ENCODE data around the gene R3HCC1L.
"Not testable (repeated sequence)": the region's sequence is repeated elsewhere in the genome, so short reads cannot be mapped to it uniquely, and the experiment has no call there.

The R3HCC1L gene

DNA sequence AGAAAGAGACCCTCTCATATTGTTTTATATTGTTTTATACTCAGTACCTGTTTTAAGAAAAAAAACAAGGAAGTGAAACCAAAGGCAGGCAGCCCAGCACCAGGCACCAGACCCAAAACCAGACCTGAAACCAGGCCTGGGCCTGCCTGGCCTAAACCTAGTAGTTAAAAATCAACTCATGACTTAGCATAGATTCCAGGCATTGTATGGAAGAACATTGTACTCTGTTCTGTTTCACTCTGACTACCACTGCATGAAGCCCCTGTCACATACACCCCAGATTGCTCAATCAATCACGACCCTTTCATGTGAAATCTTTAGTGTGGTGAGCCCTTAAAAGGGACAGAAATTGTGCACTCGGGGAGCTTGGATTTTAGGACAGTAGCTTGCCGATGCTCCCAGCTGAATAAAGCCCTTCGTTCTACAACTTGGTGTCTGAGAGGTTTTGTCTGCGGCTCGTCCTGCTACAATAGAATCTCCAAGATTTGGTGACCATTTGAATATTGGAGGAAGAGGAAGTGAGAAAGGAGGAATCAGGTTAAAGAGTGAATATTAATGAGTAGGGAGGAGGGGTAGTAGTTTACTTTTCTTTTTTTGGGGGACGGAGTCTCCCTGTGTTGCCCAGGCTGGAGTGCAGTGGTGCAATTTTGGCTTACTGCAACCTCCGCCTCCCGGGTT lies 1.2 kb upstream of the R3HCC1L start:
- not testable (repeated sequence) for DNase-seq

DNA sequence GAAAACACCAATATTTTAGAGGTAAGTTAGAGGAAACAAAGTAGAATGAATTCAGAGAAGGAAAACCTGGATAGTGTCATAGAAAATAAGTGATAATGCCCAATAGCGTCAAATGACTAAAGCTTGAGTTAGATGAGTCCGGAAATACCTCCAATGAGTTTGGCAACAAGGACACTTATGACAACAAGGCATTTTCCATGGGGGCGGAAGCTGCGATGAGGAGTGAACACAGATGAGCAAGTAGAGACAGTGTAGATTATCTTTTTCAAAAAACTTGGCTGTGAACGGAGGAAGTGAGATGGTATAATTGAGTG lies 383 bp upstream of the R3HCC1L start:
- no peak for DNase-seq

DNA sequence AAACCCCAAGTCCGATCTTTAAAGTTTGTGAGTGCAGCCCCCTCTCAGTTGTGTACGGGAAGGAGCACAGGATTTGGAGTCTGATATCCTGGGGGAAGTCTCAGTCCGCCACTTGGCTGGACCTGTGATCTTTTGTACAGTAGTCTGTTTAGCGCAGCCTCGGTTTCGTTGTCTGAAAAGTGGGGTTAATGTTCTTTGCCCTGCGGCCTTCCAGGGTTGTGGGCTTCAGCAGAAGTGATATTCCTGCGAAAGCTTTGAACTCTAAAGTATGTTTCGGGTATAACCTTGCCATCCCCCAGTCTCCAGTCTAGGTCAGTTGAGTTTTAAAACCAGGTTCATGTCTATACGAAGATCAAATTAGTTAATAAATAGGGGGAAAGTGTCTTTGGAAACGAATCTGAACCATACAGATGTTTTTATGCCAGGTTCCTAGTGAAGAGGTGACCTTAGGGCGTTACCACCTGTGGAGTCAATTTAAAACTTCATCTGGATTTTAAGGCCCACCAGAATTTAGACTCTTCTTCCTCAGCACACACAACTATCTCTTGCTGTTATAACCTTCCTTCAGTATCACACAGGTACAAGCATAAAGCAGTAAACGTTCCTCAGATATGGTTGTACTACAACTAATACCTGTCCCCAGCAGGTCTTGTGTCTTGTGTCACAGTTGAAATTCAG lies 904 bp downstream of the R3HCC1L start:
- no peak for DNase-seq

DNA sequence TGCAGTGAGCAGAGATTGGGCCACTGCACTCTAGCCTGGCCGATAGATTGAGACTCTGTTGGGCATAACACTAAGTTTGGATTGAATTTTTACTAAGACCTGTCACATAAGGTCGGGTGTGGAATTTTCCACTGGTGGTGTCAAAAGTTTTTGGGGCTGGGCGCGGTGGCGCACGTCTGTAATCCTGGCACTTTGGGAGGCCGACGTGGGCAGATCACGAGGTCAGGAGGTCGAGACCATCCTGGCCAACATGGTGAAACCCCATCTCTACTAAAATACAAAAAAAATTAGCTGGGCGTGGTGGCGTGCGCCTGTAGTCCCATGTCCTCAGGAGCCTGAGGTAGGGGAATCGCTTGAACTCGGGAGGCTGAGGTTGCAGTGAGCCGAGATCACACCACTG lies 2.3 kb downstream of the R3HCC1L start:
- DNase-seq: not testable (repeated sequence)

DNA sequence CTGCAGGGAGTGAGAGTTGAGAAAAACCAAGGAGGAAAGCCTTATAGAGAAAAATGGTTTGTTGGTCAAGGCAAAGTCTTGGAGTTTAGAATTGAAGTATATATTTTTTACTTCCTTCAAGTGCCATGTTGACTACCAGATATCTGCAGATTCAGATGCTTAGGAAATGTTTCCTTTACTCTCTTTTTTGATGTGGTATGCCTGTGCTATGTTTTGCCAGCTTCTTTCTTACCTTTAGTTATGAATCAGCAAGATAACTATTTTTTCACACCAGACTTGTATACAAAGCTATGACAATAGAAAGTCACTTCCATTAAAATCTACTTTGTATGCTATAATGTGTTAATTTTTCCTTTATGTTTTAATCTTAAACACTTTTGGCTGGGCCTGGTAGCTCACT lies 3.6 kb downstream of the R3HCC1L start:
- DNase-seq: peak; percentile 46

DNA sequence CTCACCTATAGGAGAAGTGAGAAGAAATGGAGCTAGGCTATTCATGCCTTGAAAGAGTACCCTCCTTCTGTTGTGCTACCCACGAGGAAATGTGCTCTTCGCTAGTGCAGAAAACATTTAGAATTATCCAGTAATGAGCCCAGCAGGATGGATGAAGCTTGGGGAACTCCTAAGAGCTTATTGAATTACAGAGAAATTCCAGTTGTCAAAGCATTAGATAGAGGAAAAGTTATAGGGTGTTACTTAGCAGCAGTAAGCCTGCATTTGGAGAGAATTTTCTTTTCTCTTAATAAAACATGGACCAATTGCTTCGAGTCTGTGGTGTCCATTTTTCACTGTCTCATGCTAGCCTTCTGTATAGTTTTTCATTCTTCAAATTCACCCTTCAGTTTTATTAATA lies 5.0 kb downstream of the R3HCC1L start:
- DNase-seq: no peak

DNA sequence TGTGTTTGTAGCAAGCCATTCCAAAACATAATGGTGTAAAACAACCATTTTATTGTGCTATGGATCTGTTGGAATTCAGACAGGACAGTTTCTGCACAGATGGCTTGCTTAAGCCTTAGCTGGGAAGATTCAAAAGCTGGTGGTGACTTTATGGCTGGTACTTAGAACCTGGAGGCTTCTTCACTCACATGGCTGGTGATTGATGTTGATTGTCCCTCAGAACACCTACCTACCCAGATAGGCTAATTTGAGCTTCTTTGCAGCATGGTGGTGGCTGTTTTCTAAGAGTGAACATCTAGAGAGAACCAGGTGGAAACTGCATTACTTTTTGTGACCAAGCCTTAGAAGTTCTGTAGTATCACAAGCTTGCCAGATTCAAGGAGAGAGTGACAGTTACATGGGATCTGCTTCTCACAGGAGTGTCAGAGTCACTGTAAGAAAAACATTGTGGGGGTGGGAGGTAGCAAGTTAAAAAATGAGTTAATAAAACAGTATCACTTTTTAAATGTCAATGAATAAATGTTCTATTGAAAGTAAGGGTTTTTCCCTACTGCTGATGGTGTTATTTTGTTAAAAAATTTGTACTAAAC lies 7.1 kb downstream of the R3HCC1L start:
- no peak for DNase-seq

DNA sequence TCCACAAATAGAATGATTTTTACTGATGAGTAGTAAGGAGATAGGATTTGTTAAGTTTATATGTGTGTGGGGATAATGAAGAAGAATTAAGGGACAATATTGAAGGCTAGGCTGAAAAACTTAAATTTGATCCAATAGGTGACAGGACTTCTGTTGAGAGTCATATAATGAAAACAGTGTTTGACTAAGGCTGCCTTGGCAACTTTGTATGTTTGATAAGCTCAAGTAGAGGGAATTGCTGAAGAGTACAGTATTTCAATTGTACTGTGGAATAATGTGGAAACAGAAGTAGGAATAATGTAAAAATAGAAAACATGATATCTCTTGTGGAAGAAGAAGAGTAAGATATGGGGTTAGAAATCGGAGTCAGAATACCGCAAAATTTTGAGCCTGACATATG lies 10.5 kb downstream of the R3HCC1L start:
- no peak for DNase-seq

DNA sequence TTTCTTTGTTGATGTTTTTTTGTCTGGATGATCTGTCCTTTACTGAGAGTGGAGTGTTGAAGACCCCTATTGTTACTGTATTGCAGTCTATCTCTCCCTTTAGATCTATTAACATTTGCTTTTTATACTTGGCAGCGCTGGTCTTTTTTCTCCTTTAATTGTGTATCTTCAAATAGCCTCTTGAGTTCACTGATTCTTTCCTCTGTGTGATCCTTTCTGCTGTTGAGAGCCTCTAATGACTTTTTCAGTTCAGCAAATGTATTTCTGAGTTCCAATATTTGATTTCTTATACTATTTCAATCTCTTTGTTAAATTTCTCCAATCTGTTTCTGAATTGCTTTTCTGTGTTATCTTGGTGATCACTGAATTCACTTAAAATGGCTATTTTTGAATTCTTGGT lies 15.4 kb downstream of the R3HCC1L start:
- no peak for DNase-seq

DNA sequence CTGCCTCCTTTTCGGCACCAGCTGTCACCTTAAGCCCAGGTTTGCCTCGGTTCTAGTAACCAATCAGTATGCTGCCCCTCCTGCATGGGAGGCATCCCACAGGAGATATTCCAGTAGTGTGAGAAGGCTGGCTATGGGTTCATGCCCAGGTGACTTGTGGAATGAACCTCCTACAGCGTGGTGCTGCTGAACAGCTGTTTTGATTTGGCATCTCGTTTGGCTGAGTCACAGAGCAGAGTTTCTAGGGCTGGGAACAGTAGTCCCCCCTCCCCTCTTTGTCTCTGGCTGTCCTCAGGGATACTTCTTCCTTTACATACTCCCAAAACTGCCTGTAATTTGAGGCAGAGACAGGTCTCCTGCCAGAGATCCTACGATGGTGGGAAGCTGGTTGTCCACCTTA lies 16.1 kb downstream of the R3HCC1L start:
- DNase-seq: no peak

DNA sequence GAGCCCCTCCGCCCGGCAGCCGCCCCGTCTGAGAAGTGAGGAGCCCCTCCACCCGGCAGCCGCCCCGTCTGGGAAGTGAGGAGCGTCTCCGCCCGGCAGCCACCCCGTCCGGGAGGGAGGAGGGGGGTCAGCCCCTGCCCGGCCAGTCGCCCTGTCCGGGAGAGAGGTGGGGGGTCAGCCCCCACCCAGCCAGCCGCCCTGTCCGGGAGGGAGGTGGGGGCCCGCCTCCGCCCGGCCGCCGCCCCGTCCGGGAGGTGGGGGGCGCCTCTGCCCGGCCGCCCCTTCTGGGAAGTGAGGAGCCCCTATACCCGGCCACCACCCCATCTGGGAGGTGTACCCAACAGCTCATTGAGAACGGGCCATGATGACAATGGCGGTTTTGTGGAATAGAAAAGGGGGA lies 18.3 kb downstream of the R3HCC1L start:
- not testable (repeated sequence) for DNase-seq

DNA sequence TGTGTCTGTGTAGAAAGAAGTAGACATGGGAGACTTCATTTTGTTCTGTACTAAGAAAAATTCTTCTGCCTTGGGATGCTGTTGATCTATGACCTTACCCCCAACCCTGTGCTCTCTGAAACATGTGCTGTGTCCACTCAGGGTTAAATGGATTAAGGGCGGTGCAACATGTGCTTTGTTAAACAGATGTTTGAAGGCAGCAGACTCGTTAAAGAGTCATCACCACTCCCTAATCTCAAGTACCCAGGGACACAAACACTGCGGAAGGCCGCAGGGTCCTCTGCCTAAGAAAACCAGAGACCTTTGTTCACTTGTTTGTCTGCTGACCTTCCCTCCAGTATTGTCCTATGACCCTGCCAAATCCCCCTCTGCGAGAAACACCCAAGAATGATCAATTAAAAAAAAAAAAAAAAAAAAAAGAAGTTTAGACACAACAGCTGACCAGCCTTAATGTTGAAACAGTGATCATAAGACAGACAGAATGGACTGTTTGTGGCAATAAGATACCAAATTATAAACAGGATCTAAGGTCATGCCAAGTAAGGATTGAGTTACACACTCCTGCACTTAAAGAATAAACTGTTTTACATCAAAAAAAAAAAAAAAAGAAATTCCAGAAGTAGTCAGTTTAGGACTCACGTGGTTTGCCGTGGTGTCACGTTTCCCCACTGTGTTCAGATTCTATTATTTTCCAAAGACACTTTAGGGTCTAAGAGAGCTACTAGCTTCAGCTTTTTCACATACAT lies 18.9 kb downstream of the R3HCC1L start:
- DNase-seq: not testable (repeated sequence)

DNA sequence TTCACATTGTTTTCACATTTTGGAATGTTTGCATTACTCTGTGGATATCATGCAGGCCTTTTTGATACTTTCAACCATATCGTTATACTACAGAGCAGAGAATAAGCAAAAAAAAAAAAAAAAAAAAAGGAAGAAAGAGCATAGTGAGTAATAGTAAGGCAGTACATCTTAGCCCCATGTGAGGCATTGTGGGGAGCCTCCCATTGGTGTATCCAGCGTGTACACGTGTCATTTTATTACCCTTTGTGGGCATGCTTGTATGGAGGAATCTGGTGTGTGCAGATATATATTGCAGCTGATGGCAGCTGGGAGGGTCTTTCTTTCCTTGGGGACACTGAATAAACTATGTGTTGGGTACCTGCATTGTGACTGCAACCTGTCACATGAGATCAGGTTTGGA lies 19.6 kb downstream of the R3HCC1L start:
- DNase-seq: no peak

DNA sequence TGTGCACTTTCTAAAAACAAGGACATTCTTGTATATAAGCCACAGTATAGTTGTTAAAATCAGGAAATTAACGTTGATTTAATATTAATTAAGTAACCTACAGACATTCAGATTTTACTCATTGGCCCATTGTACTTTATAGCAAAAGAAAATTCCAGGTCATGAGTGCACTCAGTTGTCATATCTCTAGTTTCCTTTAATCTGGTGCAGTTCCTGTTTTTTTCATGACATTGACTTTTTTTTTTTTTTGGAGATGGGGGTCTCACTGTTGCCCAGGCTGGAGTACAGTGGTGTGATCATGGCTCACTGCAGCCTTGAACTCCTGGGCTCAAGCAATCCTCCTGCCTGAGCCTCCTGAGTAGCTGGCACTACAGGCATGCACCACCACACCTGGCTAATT lies 24.1 kb downstream of the R3HCC1L start:
- DNase-seq: no peak

DNA sequence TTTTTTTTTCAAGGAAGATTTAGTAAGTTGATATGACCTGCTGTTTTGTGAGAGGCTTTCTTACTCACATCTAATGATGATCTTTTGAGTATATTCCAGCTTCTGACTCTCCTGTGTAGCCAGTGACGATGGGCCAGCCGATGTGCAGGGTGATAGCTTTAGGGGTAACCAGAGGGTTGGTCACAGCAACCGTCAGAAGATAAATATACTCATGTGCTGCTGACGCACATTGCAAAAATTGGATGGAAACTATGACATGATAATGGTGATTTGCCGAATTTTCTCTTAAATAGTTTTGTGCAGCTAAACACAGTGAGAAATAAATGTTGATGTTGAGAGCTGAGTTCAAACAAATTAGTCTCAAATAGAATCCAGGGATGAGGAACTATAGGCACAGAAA lies 29.5 kb downstream of the R3HCC1L start:
- DNase-seq: no peak

DNA sequence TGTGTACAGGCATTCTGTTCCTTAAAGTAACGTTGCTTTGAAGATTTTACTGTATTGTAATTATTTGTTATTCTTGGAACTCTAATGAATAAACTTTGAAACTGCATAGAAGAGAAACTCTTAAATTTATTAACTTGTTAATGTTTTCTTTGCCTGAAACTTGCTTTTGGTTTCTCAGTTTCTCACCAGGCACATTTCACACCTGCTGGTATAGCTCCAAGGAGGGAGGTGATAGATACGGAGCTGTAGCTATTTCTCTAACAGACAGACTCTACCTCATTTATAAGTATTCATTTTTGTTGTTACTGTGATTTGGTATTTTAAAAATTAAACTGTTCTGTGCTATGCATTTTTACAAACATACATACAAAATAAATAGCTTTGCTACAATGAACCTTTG lies 32.7 kb downstream of the R3HCC1L start:
- no peak for DNase-seq

DNA sequence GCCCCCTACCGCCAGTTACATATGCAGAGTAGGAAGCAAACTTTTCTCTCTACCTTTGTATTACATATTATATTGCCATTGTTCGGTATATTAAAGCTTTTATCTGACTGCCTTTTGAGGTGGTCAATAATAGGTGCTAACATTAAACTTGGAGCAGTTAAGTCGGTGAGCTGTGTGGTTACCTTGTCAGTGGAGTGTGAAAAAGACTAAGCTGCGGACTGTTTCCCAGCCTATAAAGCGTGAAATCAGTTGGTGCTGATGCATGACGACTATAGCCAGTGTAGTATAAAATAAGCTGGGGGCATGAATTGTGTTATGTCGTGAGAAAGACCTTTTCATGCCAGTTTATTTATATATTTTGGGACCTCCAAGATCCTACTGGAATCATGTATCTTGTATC lies 33.7 kb downstream of the R3HCC1L start:
- DNase-seq: no peak

DNA sequence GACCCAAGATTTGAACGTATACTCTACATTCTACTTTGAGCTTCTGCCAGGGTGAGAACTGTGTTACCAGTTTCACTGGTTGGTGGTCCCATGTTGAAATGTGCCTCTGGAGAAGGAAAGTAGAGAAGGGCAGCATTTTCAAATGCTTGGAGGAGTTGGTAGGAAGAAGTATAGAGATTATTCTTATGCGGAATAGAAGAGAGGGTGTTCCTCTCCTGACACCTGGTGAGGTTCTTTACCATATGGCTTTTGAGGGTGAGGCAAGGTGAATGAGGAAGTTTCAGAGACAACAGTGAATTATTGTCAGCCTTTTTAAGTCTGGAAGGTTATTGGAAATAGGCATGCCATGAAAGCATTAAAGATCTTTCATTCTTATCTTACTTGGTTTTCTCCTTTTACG lies 34.3 kb downstream of the R3HCC1L start:
- no peak for DNase-seq

DNA sequence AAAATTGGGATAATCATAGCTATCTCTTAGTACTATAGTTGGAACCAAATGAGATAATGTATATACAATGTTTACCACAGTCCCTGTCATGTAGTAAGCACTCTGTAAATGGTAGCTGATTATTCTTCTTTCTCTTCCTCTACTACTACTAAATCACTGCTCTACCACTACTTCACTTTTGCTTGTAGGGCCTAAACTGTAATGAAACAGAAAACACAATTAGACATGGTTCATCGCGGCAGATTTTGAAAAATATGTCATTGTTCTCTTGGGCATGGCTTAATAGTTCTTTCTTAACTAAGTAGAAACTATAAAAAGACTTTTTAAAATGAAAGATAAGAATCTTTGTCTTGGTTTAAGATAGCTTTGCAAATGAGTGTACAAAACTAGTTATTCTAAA lies 34.9 kb downstream of the R3HCC1L start:
- no peak for DNase-seq

DNA sequence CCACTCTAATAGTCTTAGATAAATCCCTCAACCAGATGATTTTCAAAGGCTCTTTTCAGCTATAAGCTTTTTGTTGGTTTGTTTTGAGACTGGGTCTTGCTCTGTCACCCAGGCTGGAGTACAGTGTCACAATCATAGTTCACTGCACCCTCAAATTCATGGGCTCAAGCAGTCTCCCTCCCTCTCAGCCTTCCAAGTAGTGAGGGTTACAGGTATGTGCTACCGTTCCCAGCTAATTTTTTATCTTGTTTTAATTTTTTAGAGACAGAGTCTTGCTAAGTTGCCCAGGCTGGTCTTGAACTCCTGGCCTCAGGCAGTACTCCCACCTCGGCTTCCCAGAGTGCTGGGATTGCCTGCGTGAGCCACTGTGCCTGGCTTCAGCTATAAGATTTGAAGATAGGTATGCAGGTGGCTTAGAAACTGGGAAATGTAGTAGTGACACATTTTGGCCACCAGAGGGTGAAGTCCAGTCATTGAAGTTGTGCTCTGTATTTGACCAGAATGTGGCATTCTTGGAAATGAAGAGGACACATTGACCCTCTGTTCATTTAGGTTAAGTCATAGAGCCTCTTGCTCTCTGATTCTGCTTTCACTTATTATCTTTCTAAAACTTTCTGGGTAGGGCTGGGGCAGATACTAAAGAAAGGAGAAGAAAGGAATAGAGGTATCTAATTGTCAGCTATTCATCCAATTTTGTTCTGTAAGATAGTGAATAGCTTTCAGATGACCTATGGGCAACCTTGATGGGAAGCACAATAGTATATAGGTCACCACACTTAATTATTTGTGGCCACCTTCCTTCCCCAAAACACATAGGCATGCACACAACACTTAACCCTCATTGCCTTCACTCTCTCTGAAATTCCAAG lies 36.0 kb downstream of the R3HCC1L start:
- DNase-seq: peak; percentile 52

DNA sequence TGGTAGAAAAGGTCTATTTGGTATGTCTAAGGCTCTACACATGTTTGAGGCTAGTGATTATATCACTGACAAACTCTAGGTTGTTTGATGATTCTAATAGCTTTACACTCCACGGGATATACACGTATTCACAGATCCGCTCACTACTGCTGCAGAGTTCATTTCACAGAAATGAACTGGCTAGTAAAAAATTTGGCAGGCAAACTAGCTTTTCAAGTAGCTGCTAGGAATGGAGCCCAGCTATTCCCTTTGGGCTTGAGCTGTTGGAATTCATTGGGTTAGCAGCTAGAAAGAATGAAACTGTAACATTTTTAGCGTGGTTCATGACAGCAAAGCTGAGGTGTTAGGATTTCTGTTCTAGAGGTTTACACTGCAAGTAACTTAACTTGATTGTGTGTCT lies 37.6 kb downstream of the R3HCC1L start:
- DNase-seq: no peak

DNA sequence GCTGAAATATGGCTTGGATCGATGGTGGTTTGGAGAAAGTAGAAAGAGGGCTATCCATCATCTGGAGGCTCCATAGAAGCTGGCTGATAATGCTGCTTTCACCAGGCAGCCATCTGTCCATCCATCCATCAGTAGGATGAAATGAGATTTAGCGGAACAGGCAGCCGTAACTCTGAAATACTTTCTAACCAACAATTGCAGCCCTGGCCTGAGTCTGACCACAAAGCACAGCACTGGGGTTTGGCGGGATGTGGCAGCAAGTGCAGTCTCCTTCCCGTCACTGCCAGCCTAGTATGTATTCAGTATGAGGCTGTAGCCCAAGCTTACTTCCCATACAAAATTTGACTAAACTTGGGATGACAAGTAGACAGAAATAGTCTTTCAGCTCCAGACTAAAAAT lies 38.0 kb downstream of the R3HCC1L start:
- DNase-seq: no peak

DNA sequence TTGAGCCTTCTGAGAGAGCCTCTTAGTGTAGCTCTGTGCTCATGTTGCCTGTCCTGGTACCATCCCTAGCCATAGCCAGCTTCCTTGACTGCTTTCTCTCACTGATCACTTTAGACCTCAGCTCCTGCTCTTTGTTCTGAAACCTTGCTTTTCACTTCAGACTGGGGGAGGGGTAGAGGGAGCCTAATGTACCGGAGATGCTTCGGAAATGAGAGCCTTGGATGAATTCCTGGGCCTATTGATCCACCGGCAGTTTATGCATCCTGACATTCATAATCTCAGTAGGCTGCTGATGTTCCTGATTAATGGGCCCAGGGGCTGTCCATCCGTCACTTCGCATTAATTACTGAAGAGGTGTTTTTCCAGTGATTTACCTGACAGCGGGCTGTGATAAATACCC lies 38.8 kb downstream of the R3HCC1L start:
- no peak for DNase-seq

All from activated CD4-positive, alpha-beta T cell treated with anti-CD3 and anti-CD28 coated beads, Interleukin-2, Interleukin-6, amounts not matched to agents 100 ng/mL and 50 ng/mL, durations not matched to agents 16 hours and 8 hours (primary cell).